ENCODE measurements around the gene FLNA.

- TF ChIP-seq CTCF (IDR thresholded peaks at IDR 0.05 in 8 of 11, conservative IDR thresholded peaks at IDR 0.05 in 3 of 11) (no peak), POLR2AphosphoS5 (IDR thresholded peaks at IDR 0.05) (no peak), POLR2A (IDR thresholded peaks at IDR 0.05) (no peak)
Observed at GRCh38 chrX:154328646-154329045, 45.8 kb downstream of the FLNA start.
